B cell (primary cell): ENCODE measurements around the gene MRPS2. TPM values are rescaled to one million over a fixed set of nuclear protein-coding genes. Genes with fewer than 3 reads are reported as not detected.

ENCODE experiments used
- ATAC-seq: fragments of 200-7000 bp; cut with Tn5 transposase; one replicate; pipeline ENCODE4 v1.10.0; 2021; ENCODE audit warnings: low read depth, mild to moderate bottlenecking, moderate number of reproducible peaks, moderate library complexity
- CTCF ChIA-PET: fragments of 350-600 bp; sonication (Branson Sonifier 250); formaldehyde crosslinking; loops from one replicate; lab custom pipeline; 2021; ENCODE audit warnings: antibody characterized with exemption, inconsistent platforms; lab: Charles Lee
- POLR2A ChIA-PET: fragments of 350-600 bp; sonication (Branson Sonifier 250); formaldehyde crosslinking; loops from one replicate; lab custom pipeline; 2021; ENCODE audit warnings: antibody characterized with exemption; lab: Charles Lee
- DNase-seq: peaks from one replicate; pipeline ENCODE4 v3.0.0; 2013
- H2AFZ ChIP-seq: 2 replicates; pipeline ENCODE4 v1.6.1; 2012; ENCODE audit warnings: mild to moderate bottlenecking, low read depth, low read length; ENCODE audit not compliant: insufficient read depth, poor library complexity, severe bottlenecking
- H3K27ac ChIP-seq, 2 donors: 1 replicate in 1 of 2; 2 replicates in 1 of 2; pipeline ENCODE4 v1.5.1; 2012 to 2013; ENCODE audit warnings: low read length in 2 of 2, mild to moderate bottlenecking in 2 of 2, moderate library complexity in 1 of 2
- H3K27me3 ChIP-seq, 4 experiments: fragments of 200-600 bp in 1 of 4; sonication (generic) in 1 of 4; replicated peaks in 1 of 4; 1 replicate in 2 of 4; 2 replicates in 2 of 4; pipeline versions ENCODE4 v1.6.1 to v1.7.0; 2013 to 2016; ENCODE audit warnings: low read length in 3 of 4, mild to moderate bottlenecking in 2 of 4, mixed read lengths in 1 of 4, moderate library complexity in 1 of 4; ENCODE audit not compliant: insufficient read depth in 4 of 4, control insufficient read depth in 3 of 4; ENCODE audit errors: control extremely low read depth in 1 of 4
- H3K36me3 ChIP-seq, 2 experiments: replicated peaks in 1 of 2; 1 replicate in 1 of 2; 2 replicates in 1 of 2; pipeline versions ENCODE4 v1.6.1 to v1.7.1; 2013; ENCODE audit warnings: low read length in 1 of 2; ENCODE audit not compliant: insufficient read depth in 2 of 2, control insufficient read depth in 1 of 2; ENCODE audit errors: control extremely low read depth in 1 of 2, extremely low read depth in 1 of 2
- H3K4me1 ChIP-seq, 2 donors: fragments of 200-600 bp in 1 of 2; sonication (generic) in 1 of 2; 1 replicate in 1 of 2; 2 replicates in 1 of 2; pipeline versions ENCODE4 v1.5.1 to v1.6.1; 2013 to 2017; ENCODE audit warnings: low read length in 2 of 2; ENCODE audit not compliant: control insufficient read depth in 2 of 2, insufficient read depth in 2 of 2
- H3K4me2 ChIP-seq: replicated peaks from 2 replicates; pipeline ENCODE3; 2012; ENCODE audit warnings: mild to moderate bottlenecking, low read depth, low read length; ENCODE audit not compliant: poor library complexity, severe bottlenecking
- H3K4me3 ChIP-seq, 5 experiments: fragments of 200-600 bp in 1 of 5; sonication (generic) in 1 of 5; 1 replicate in 3 of 5; 2 replicates in 2 of 5; pipeline versions ENCODE4 v1.5.1 to v1.7.0; 2011 to 2016; ENCODE audit warnings: low read length in 4 of 5, mild to moderate bottlenecking in 4 of 5, low read depth in 2 of 5, control low read depth in 1 of 5, moderate library complexity in 1 of 5; ENCODE audit not compliant: insufficient read depth in 1 of 5; ENCODE audit errors: control extremely low read depth in 1 of 5, extremely low read depth in 1 of 5
- H3K79me2 ChIP-seq: fragments of 200-600 bp; sonication (generic); one replicate; pipeline ENCODE4 v1.6.0; 2016; ENCODE audit warnings: low read length; ENCODE audit not compliant: control insufficient read depth, insufficient read depth
- H3K9ac ChIP-seq: fragments of 200-600 bp; sonication (generic); 2 replicates; pipeline ENCODE4 v1.6.1; 2017; ENCODE audit warnings: mild to moderate bottlenecking, low read length, moderate library complexity
- H3K9me3 ChIP-seq, 3 donors: one replicate each; pipeline versions ENCODE4 v1.6.1 to v1.7.1; 2013; ENCODE audit warnings: low read length in 2 of 3; ENCODE audit not compliant: control insufficient read depth in 2 of 3, insufficient read depth in 1 of 3; ENCODE audit errors: control extremely low read depth in 1 of 3
- H4K20me1 ChIP-seq: 2 replicates; pipeline ENCODE4 v1.6.0; 2012; ENCODE audit warnings: mild to moderate bottlenecking, low read length; ENCODE audit not compliant: insufficient read depth, control insufficient read depth, poor library complexity, severe bottlenecking
- H3K27ac Mint-ChIP-seq: one replicate; pipeline ENCODE4 v1.8.0; 2021; ENCODE audit warnings: mixed read lengths
- H3K27me3 Mint-ChIP-seq: one replicate; pipeline ENCODE4 v1.8.0; 2021; ENCODE audit warnings: mixed read lengths
- H3K4me1 Mint-ChIP-seq: one replicate; pipeline ENCODE4 v1.8.0; 2021; ENCODE audit warnings: mixed read lengths
- H3K4me3 Mint-ChIP-seq: one replicate; pipeline ENCODE4 v1.8.0; 2021; ENCODE audit warnings: mixed read lengths
- H3K9me3 Mint-ChIP-seq: one replicate; pipeline ENCODE4 v1.8.0; 2022; ENCODE audit warnings: mixed read lengths; ENCODE audit not compliant: insufficient read depth
- CTCF ChIP-seq: fragments of 200-600 bp; IDR thresholded peaks from one replicate; pipeline ENCODE4 v1.8.0; 2022; ENCODE audit warnings: antibody characterized with exemption, mild to moderate bottlenecking
- EZH2 ChIP-seq: IDR thresholded peaks from 2 replicates; pipeline ENCODE4 v1.6.1; 2012; ENCODE audit warnings: borderline replicate concordance, low read depth, mild to moderate bottlenecking, moderate library complexity, low read length; ENCODE audit not compliant: insufficient read depth, poor library complexity, severe bottlenecking
- WGBS: methylation state at CpG from one replicate; pipeline ENCODE4 v1.1.5; 2013; ENCODE audit warnings: missing lambda C conversion rate; ENCODE audit not compliant: insufficient coverage; 5-methylcytosine and 5-hydroxymethylcytosine counted together
- intact Hi-C: fragments of 100-400 bp; cut with micrococcal nuclease; formaldehyde crosslinking; loops from one replicate; pipeline ENCODE4 v1.10.0; 2022
- polyA plus RNA-seq: library from polyadenylated mRNA; depleted of rRNA; stranded (reverse); fragments of >200 nt; gene quantifications from 2 replicates; pipeline ENCODE4 v1.2.3, GENCODE V29; 2012
- total RNA-seq, 2 donors: library from RNA; stranded (reverse); fragments of 120-200 nt in 1 of 2; gene quantifications; 1 replicate in 1 of 2; 2 replicates in 1 of 2; pipeline versions ENCODE4 v1.2.3 to v1.2.4, GENCODE V29; 2013 to 2022

Gene MRPS2
- total and polyA plus RNA-seq, 2 donors (not counting 1 experiment from before 2014, with no cell fraction given) = 26.7 to 55.1 TPM

GRCh38 chr9:135525241-135526088 lies 25.0 kb downstream of the MRPS2 start:
- intact Hi-C loops = no loop called here
- no peaks in the 10 kb centered on the region for H4K20me1 ChIP-seq
- H3K4me1 ChIP-seq = no peaks in the 10 kb centered on the region
- TF ChIP-seq EZH2 (no peak), CTCF (no peak)
- H3K4me3 Mint-ChIP-seq = no peak overlapping the region
- 86% methylated on average over 21 of the region's 31 CpGs for WGBS
- H3K27me3 ChIP-seq = no peaks in the 10 kb centered on the region
- H3K27ac ChIP-seq = no peak overlapping the region
- no peaks in the 10 kb centered on the region for H3K36me3 ChIP-seq
- no peak overlapping the region for H3K27ac Mint-ChIP-seq
- no peaks in the 10 kb centered on the region for H3K79me2 ChIP-seq
- no peaks in the 10 kb centered on the region for H3K9me3 Mint-ChIP-seq
- H3K9ac ChIP-seq = no peak overlapping the region
- no peak for ATAC-seq
- DNase-seq = no peak
- H2AFZ ChIP-seq = no peak overlapping the region
- H3K4me1 Mint-ChIP-seq = no peaks in the 10 kb centered on the region
- peaks cover 5% of the 10 kb centered on the region for H3K27me3 Mint-ChIP-seq
- ChIA-PET POLR2A (interaction anchor here (0.5 kb wide), 1 partner anchor 1315 kb away, joined by 13 read pairs; no protein-coding TSS in a partner anchor), CTCF (no interaction called here)
- no peak overlapping the region for H3K4me2 ChIP-seq
- peaks cover 0 to 8% (median 0%) of the 10 kb centered on the region in 3 donors for H3K9me3 ChIP-seq
- no peak overlapping the region for H3K4me3 ChIP-seq
